A549 treated with AZD2906 at 1 μM for 4 hours (cell line): Measurements from ENCODE around the gene CDH9. TPM values are rescaled to one million over a fixed set of nuclear protein-coding genes. Genes with fewer than 3 reads are reported as not detected.

Experiments used
- total RNA-seq: library from RNA; stranded (reverse); fragments of 200-300 nt; extraction: Qiagen RNA extraction; gene quantifications from 5 replicates; pipeline ENCODE4 v1.2.3, GENCODE V29; 2022

The CDH9 gene, protein sequence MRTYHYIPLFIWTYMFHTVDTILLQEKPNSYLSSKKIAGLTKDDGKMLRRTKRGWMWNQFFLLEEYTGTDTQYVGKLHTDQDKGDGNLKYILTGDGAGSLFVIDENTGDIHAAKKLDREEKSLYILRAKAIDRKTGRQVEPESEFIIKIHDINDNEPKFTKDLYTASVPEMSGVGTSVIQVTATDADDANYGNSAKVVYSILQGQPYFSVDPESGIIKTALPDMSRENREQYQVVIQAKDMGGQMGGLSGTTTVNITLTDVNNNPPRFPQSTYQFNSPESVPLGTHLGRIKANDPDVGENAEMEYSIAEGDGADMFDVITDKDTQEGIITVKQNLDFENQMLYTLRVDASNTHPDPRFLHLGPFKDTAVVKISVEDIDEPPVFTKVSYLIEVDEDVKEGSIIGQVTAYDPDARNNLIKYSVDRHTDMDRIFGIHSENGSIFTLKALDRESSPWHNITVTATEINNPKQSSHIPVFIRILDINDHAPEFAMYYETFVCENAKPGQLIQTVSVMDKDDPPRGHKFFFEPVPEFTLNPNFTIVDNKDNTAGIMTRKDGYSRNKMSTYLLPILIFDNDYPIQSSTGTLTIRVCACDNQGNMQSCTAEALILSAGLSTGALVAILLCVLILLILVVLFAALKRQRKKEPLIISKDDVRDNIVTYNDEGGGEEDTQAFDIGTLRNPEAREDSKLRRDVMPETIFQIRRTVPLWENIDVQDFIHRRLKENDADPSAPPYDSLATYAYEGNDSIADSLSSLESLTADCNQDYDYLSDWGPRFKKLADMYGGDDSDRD
- not detected in 5 replicates for total RNA-seq

GRCh38 chr5:27038476-27038875 is at the start of gene CDH9:
CDH9 (minus strand) TSS chr5:27038586; CDS start chr5:26988333, 50,253 bp downstream.

